RWPE1 (cell line): ENCODE measurements around the gene ATP8A1.
A peak's percentile ranks its signal among the peaks of the same experiment; 100 is the strongest.

Experiments used
- CTCF ChIA-PET: fragments of 350-600 bp; sonication (Branson Sonifier 250); formaldehyde crosslinking; extraction: SDS; loops from one replicate; lab custom pipeline; 2021; lab: Yijun Ruan, JAX
- POLR2A ChIA-PET: fragments of 400-600 bp; formaldehyde crosslinking; extraction: SDS; loops from one replicate; lab custom pipeline; 2020; ENCODE audit warnings: antibody characterized with exemption; ENCODE audit not compliant: low non-redundant PET; lab: Yijun Ruan, JAX
- DNase-seq: peaks from one replicate; pipeline ENCODE4 v3.0.0; 2012; ENCODE audit warnings: low spot score
- H3K27ac ChIP-seq: fragments of 450-650 bp; 2 replicates; pipeline ENCODE4 v1.5.1; 2017
- CTCF ChIP-seq: fragments of 450-650 bp; conservative IDR thresholded peaks from 2 replicates; pipeline ENCODE4 v1.5.1; 2017; ENCODE audit warnings: low read depth, mild to moderate bottlenecking

ATP8A1 gene

GRCh38 chr4:42678512-42678911 lies 21.6 kb upstream of the ATP8A1 start:
- ChIA-PET CTCF (interaction anchor here (0.6 kb wide), 1 partner anchor 907 kb away, joined by 3 read pairs; no protein-coding TSS in a partner anchor), POLR2A (no interaction called here)
- H3K27ac ChIP-seq, result no peak overlapping the region
- DNase-seq, result no peak
- TF ChIP-seq CTCF, result no peak

GRCh38 chr4:42676066-42676951 lies 19.4 kb upstream of the ATP8A1 start:
- CTCF ChIA-PET, result interaction anchor here (0.6 kb wide), 1 partner anchor 148 kb away, joined by 3 read pairs; no protein-coding TSS in a partner anchor

GRCh38 chr4:42673082-42673425 lies 16.1 kb upstream of the ATP8A1 start:
- no peak overlapping the region for H3K27ac ChIP-seq
- DNase-seq, result peak; percentile 18
- POLR2A ChIA-PET, result no interaction called here
- TF ChIP-seq CTCF, result no peak
- CTCF ChIA-PET, result interaction anchor here (0.7 kb wide), 1 partner anchor 9 kb away, joined by 3 read pairs; no protein-coding TSS in a partner anchor

More at GRCh38 chr4:42676066-42676951, 19.4 kb upstream of the ATP8A1 start:
- POLR2A ChIA-PET, result no interaction called here
- no peak for DNase-seq
- H3K27ac ChIP-seq, result no peak overlapping the region
- TF ChIP-seq CTCF, result no peak

GRCh38 chr4:42672359-42673081 lies 15.6 kb upstream of the ATP8A1 start:
- ChIA-PET CTCF (interaction anchor here (0.6 to 0.7 kb wide), 2 partner anchors 10 to 29 kb away, joined by 3 read pairs; no protein-coding TSS in a partner anchor), POLR2A (interaction anchor here (0.5 kb wide), 1 partner anchor 15 kb away, joined by 3 read pairs; the partner anchor contains the start of gene ATP8A1)
- DNase-seq, result no peak
- no peak for TF ChIP-seq CTCF
- no peak overlapping the region for H3K27ac ChIP-seq

- CTCF ChIA-PET, result interaction anchor here (0.6 kb wide), 1 partner anchor 29 kb away, joined by 3 read pairs; no protein-coding TSS in a partner anchor
- POLR2A ChIA-PET, result interaction anchor here (0.5 kb wide), 1 partner anchor 14 kb away, joined by 3 read pairs; the partner anchor contains the start of gene ATP8A1
- DNase-seq, result no peak
- TF ChIP-seq CTCF, result no peak
- H3K27ac ChIP-seq, result no peak overlapping the region
Measured at GRCh38 chr4:42671431-42672194, 14.7 kb upstream of the ATP8A1 start.
